Activated CD8-positive, alpha-beta memory T cell treated with anti-CD3 and anti-CD28 coated beads, Interleukin-2, amount 50 U/mL, for 1 hour (primary cell): ENCODE results near the gene TBX21.

Experiments
- DNase-seq: peaks from one replicate; pipeline ENCODE4 v3.0.0-alpha.2; 2020; ENCODE audit errors: extremely low read depth

TBX21 gene

DNA sequence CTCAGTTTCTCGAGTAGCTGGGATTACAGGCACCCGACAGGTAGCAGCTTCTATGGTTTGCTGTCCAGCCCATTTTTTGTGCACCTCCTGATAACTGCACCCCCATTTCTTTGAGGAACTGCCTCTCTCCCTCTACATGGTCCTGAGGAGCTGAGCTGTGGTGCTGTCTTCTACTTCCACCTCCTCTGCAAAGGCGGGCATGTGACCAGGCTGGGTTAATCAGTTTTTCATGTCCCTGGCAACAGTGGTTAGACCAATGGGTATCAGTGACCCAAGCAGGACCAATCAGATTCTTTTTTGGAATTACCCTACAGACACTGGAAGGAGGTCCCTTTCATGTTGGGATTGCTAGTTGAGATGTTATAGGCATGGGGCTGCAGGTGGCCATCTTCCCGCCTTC is 41.3 kb downstream of the TBX21 start:
- DNase-seq: no peak

DNA sequence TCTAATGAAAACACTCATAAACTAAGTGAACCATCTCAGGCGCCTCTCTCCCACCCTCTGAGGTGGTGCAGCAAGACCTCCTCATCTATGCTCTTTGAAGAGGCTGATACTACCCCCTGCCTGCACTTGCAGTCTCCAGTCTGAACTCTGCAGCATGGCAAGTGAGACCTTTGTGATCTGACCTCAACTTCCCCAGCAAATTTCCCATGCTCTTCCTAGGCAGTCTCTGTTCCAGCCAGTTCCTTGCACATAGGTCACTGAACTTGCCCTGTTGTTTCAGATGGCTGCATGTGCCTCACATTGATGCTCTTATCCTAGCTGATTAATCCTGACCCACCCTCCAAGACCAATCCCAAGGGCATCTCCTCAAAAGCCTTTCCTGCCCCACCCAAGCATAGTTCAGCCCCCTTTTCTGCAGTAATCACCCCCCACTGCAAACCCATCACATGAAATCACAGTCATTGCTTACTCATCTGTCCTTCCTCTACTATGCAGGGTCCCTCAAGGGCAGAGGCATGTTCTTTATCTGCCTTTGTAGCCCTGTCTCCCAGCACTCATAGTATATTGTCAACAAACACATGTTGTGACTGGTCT is 42.0 kb downstream of the TBX21 start:
- no peak for DNase-seq

DNA sequence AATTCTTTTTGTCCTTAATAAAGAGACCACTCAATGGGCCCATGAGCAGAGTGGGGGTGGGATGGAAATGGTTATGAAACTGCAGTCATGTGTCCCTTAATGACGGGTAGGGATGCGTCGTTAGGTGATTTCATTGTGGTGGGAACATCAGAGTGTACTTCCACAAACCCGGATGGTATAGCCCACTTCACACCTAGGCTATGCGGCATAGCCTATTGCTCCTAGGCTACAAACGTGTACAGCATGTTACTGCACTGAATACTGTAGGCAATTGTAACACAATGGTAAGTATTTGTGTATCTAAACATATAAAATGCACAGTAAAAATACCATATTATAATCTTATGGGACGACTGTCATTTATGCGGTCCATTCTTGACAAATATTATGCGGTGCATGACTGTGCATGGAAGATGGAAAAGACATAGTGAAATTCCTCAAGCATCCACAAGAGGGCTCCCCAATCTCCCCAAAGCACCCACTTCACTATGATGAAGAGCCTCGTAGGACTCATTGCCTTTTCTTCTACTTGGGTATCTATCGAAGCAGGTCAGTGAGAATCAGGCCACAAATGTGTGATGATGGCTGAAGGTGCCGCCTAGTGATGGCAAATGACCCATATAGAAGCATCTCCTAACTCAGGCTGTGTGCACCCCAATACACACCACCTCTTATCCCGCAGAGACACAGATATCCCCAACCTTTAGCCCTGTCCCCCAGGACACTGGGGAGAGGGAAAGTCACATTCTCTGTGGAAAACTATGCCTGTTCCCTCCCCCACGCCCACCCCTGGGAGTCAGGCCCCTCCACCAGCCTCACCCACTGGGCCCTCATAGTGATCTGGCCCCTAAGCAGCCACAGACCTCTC is 43.5 kb downstream of the TBX21 start:
- DNase-seq: peak; percentile 18

DNA sequence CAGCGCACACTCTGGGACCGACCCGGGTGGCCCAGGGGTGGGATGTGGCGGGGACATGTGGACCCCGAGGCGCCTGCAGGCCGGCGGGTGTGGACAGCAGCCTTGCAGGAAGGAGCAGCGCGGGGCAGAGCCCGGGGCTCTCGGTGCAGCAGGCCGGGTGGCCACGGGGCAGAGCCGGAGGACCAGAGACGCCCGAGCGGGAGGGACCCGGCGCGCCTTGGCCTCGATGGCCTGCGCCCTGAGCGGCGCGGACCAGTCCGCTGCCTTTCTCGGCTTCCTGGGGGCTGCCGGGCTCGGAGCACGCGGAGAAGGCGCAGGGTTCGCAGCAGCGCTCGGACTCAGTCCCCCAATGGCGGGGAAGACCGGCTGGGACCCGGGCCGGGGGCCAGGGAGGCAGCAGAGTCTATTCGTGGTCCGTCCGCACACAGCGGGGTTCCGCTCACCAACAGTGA is 45.2 kb downstream of the TBX21 start:
- DNase-seq: no peak

DNA sequence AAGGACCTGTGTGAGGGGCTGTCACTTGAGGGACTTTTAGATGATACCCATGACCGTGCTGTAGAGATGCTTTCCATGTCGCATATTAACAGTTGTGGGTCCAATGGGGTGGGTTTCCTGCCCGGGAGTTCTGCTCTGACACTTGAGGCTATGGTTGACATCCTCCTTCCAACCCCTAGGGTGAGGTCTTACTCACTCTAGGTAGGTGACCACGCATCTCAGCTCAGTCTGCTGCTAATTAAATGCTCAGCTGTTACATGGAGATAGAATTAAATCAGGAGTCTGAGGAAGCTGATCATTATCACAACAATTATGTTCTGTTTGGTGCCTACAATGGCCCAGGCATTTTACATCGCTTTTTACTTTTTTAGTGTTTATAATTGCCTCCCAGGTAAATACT is 48.4 kb downstream of the TBX21 start:
- DNase-seq: no peak

GRCh38 chr17:47785538-47786123 is 52.6 kb downstream of the TBX21 start:
- DNase-seq: no peak

- no peak for DNase-seq
Observed at GRCh38 chr17:47789611-47790561, 56.9 kb downstream of the TBX21 start.

DNA sequence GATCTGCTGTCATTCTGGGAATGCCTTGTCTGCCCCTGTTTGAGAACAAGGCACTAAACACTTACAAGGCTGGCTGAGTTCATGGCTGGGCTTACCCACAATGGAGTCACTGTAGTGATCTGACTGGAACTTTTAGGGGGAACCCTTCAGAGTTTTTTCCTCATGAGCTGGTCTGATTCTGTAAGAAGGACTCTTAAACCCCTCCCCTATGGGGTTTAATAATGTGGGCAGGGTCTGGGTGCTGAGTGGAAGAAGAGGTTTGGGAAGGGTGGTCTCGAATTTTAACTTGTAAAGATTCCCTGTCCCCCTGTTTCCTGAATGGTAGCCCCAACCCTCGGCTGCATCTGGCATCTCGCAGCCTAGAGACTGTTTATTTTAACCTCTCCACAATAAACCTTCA is 58.0 kb downstream of the TBX21 start:
- no peak for DNase-seq

- DNase-seq: no peak
Observed at GRCh38 chr17:47792457-47792856, 59.4 kb downstream of the TBX21 start.

- no peak for DNase-seq
Observed at GRCh38 chr17:47792979-47793378, 59.9 kb downstream of the TBX21 start.
